Right lobe of liver (tissue), 6 donors: ENCODE data around the gene PARVA. TPM values are rescaled to one million over a fixed set of nuclear protein-coding genes. Genes with fewer than 3 reads are reported as not detected.

Experiments used
- ATAC-seq, 4 donors: fragments of 200-7000 bp; cut with Tn5 transposase; one replicate each; pipeline ENCODE4 v1.9.1; 2020; ENCODE audit warnings: mild to moderate bottlenecking in 4 of 4, moderate library complexity in 4 of 4
- DNase-seq, 3 donors: peaks; one replicate each; pipeline ENCODE4 v3.0.0-alpha.2; 2020
- H3K27ac ChIP-seq, 3 donors: fragments of 200-600 bp; one replicate each; pipeline ENCODE4 v1.8.0; 2022
- H3K27me3 ChIP-seq, 2 donors: fragments of 200-600 bp; one replicate each; pipeline ENCODE4 v1.8.0; 2022
- H3K36me3 ChIP-seq, 4 donors: fragments of 200-600 bp; sonication (generic) in 1 of 4; one replicate each; pipeline versions ENCODE4 v1.5.1 to v1.8.0; 2017 to 2022; ENCODE audit warnings: control low read depth in 1 of 4
- H3K4me1 ChIP-seq, 4 donors: fragments of 200-600 bp; sonication (generic) in 1 of 4; one replicate each; pipeline versions ENCODE4 v1.5.1 to v1.8.0; 2017 to 2022; ENCODE audit warnings: control low read depth in 1 of 4
- H3K4me3 ChIP-seq, 3 donors: fragments of 200-600 bp; one replicate each; pipeline ENCODE4 v1.8.0; 2022
- H3K9me3 ChIP-seq, 4 donors: fragments of 200-600 bp; sonication (generic) in 1 of 4; one replicate each; pipeline versions ENCODE4 v1.5.1 to v1.8.0; 2017 to 2022; ENCODE audit warnings: control low read depth in 1 of 4
- CTCF ChIP-seq, 4 donors: fragments of 200-600 bp in 3 of 4; fragments of 450-650 bp in 1 of 4; IDR thresholded peaks; one replicate each; pipeline versions ENCODE4 v1.5.1 to v1.8.0; 2016 to 2022; ENCODE audit warnings: antibody characterized with exemption in 4 of 4, mild to moderate bottlenecking in 2 of 4
- POLR2A ChIP-seq: fragments of 450-650 bp; IDR thresholded peaks from one replicate; pipeline ENCODE4 v1.6.1; 2017; ENCODE audit warnings: antibody characterized with exemption, mild to moderate bottlenecking
- whole genome bisulfite sequencing: methylation state at CpG from one replicate; pipeline ENCODE4 v1.1.6; 2018; ENCODE audit warnings: low coverage, low lambda C conversion rate; ENCODE audit not compliant: insufficient coverage; ENCODE audit errors: missing lambda C conversion rate; 5-methylcytosine and 5-hydroxymethylcytosine counted together
- intact Hi-C, 2 donors: fragments of 100-400 bp; cut with DNase I; formaldehyde crosslinking; loops; one replicate each; pipeline versions ENCODE4 v1.11.2 to v1.14.1; 2022
- total RNA-seq, 6 experiments: library from RNA; depleted of rRNA in 2 of 6; stranded (reverse); fragments of >200 nt in 2 of 6; fragmentation: NEBNext Ultra II Directional in 3 of 6; extraction: Animal tissue kit (Norgen Biotek cat#: 25700) in 3 of 6; gene quantifications; one replicate each; pipeline versions ENCODE4 v1.1.0 to v1.2.4, GENCODE V29; 2016 to 2023
- donor health status: DM: no; HTN: yes; CAD: no.
- donor health status: DM: no; HTN: no; CAD: no.
- donor health status: DM: no; HTN: no; CAD: no.
- donor health status: DM: no; HTN: yes; CAD: no.
- donor health status: DM: no; HTN: yes; CAD: no.

PARVA gene
- total RNA-seq, 6 experiments from 2014 or later = 11.1 to 27.5 (median 21.8) TPM

- no peaks in the 10 kb centered on the region for H3K36me3 ChIP-seq
- intact Hi-C loops = no loop called here
- H3K27ac ChIP-seq = no peak overlapping the region
- DNase-seq (no peak), ATAC-seq (no peak)
- TF ChIP-seq POLR2A (no peak), CTCF (IDR thresholded peaks at IDR 0.05) (no peak)
- no peaks in the 10 kb centered on the region for H3K27me3 ChIP-seq
- no peaks in the 10 kb centered on the region for H3K4me1 ChIP-seq
- H3K9me3 ChIP-seq = no peaks in the 10 kb centered on the region
- H3K4me3 ChIP-seq = no peak overlapping the region
Observed at GRCh38 chr11:12506404-12506921, 129.1 kb downstream of the PARVA start.

- intact Hi-C loops = no loop called here
- Histone ChIP-seq H3K9me3 (no peaks in the 10 kb centered on the region), H3K4me3 (no peak overlapping the region), H3K27ac (no peak overlapping the region), H3K36me3 (no peaks in the 10 kb centered on the region), H3K4me1 (no peaks in the 10 kb centered on the region), H3K27me3 (no peaks in the 10 kb centered on the region)
- 66% methylated on average over 3 of the region's 4 CpGs for WGBS
- no peak for TF ChIP-seq CTCF (IDR thresholded peaks at IDR 0.05)
- no peak for TF ChIP-seq POLR2A
- DNase-seq (no peak), ATAC-seq (no peak)
Observed at GRCh38 chr11:12507391-12507790, 130.0 kb downstream of the PARVA start.

GRCh38 chr11:12508151-12508751, 130.9 kb downstream of the PARVA start:
- no peak for ATAC-seq
- Histone ChIP-seq H3K27ac (no peak overlapping the region), H3K4me3 (no peak overlapping the region), H3K36me3 (no peaks in the 10 kb centered on the region), H3K9me3 (no peaks in the 10 kb centered on the region), H3K27me3 (no peaks in the 10 kb centered on the region), H3K4me1 (no peaks in the 10 kb centered on the region)
- TF ChIP-seq CTCF (IDR thresholded peaks at IDR 0.05) = no peak
- no peak for TF ChIP-seq POLR2A
- WGBS = 64% methylated on average over 4 of the region's 4 CpGs
- no peak for DNase-seq
- intact Hi-C loops = no loop called here

- ATAC-seq (no peak), DNase-seq (no peak)
- Histone ChIP-seq H3K4me3 (no peak overlapping the region), H3K36me3 (no peaks in the 10 kb centered on the region), H3K4me1 (no peaks in the 10 kb centered on the region), H3K27ac (no peak overlapping the region), H3K27me3 (no peaks in the 10 kb centered on the region), H3K9me3 (no peaks in the 10 kb centered on the region)
- no peak for TF ChIP-seq POLR2A
- TF ChIP-seq CTCF (IDR thresholded peaks at IDR 0.05) = no peak
- WGBS = 83% methylated on average over 1 of the region's 5 CpGs
- intact Hi-C loops = no loop called here
Observed at GRCh38 chr11:12509371-12509770, 132.0 kb downstream of the PARVA start.

GRCh38 chr11:12512132-12512531, 134.8 kb downstream of the PARVA start:
- Histone ChIP-seq H3K36me3 (no peaks in the 10 kb centered on the region), H3K27ac (no peak overlapping the region), H3K4me1 (no peaks in the 10 kb centered on the region), H3K9me3 (no peaks in the 10 kb centered on the region), H3K4me3 (no peak overlapping the region), H3K27me3 (no peaks in the 10 kb centered on the region)
- TF ChIP-seq CTCF (IDR thresholded peaks at IDR 0.05) (no peak), POLR2A (no peak)
- ATAC-seq (no peak), DNase-seq (no peak)
- 67% methylated on average over 3 of the region's 4 CpGs for WGBS
- intact Hi-C loops = no loop called here
